ENCODE measurements around the gene JAKMIP1. TPM values are rescaled to one million over a fixed set of nuclear protein-coding genes. Genes with fewer than 3 reads are reported as not detected.

The JAKMIP1 gene
- total RNA-seq, 1 experiment from 2014 or later: not detected

DNA sequence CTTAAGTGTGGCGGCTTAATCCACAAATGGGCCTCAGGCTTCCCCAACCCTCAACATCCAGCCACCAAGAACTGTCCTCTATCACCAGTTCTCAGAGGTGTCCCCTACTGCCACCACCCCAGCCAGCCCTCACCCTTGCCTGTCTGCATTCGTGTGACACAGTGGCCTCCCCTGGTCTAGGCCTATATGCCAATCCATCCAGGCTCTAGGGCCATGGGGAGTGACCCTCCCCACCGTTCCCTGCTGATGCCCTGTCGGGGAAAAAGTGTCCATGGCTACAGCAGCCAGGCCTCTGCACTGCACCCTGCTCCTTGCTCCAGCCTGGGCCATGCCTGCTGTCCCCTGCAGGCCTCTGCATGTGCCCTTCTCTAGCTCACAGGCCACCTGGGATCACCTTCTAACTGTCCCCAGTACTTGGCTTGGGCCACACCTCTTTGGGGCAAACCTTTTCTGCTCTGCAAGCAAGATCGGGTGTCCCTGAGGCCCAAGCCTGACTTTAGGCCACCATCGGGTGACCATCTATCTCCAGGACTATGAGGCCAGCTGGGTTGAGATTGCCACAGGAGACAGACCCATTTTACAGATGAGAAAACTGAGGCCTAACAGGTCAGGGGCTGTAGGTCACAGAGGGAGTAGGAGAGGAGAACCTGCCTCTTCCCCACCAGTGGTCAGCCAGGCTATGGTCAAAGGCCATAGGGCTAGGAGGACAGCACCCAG, 75.8 kb downstream of the JAKMIP1 start (continued):
- no peak for TF ChIP-seq REST (IDR thresholded peaks at IDR 0.05; ENCODE audit: low read depth)
- TF ChIP-seq RAD21 (IDR thresholded peaks at IDR 0.05; ENCODE audit: low read depth): no peak
- no peak for TF ChIP-seq CTCF (IDR thresholded peaks at IDR 0.05 in 2 of 3, conservative IDR thresholded peaks at IDR 0.05 in 1 of 3; ENCODE audit: borderline replicate concordance in 1 of 3, insufficient read depth in 1 of 3, low read depth in 2 of 3, low read length in 2 of 3)
- no peak for TF ChIP-seq YY1 (IDR thresholded peaks at IDR 0.05; ENCODE audit: extremely low read depth, insufficient replicate concordance, low read depth, low read length)

DNA sequence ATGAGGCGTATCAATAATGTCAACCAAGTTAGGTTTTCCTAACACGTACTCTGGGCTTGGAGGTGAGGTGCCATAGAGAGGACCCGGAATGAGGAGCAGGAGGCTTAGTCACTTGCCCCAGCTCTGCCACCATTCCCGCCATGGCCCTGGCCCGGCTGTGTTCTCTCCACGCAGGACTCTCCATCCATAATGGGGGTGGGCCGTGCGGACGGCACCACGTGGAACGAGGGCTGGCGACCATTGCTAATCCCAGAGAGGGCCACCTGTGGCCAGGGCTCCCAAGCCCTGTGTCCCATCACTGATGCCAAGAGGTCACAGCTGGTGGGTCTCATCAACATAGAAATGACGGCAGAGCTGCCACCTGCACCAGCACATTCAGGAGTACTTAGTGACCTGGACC, 76.4 kb downstream of the JAKMIP1 start:
- Histone ChIP-seq H2AFZ (ENCODE audit: low read depth, low read length, poor library complexity, severe bottlenecking) (no peak overlapping the region), H4K20me1 (ENCODE audit: insufficient read depth) (no peaks in the 10 kb centered on the region), H3K4me1 (ENCODE audit: control insufficient read depth in 1 of 2, insufficient read depth in 2 of 2, low read length in 2 of 2) (no peaks in the 10 kb centered on the region), H3K27ac (ENCODE audit: low read depth, low read length) (no peak overlapping the region), H3K9ac (ENCODE audit: low read length) (no peak overlapping the region), H3K9me3 (ENCODE audit: control insufficient read depth in 1 of 2, insufficient read depth in 1 of 2, low read depth in 1 of 2, low read length in 2 of 2) (no peaks in the 10 kb centered on the region; a peak in 1 of 4 replicates), H3K36me3 (ENCODE audit: control insufficient read depth in 1 of 2, insufficient read depth in 2 of 2, low read length in 2 of 2) (no peaks in the 10 kb centered on the region), H3K27me3 (ENCODE audit: insufficient read depth, low read length) (no peaks in the 10 kb centered on the region), H3K9me2 (ENCODE audit: insufficient read depth) (no peaks in the 10 kb centered on the region), H3K79me2 (ENCODE audit: insufficient read depth, low read length) (no peaks in the 10 kb centered on the region), H3K4me2 (ENCODE audit: low read length) (no peak overlapping the region), H3K4me3 (replicated peaks in 1 of 2; ENCODE audit: low read depth in 1 of 2, low read length in 2 of 2) (no peak overlapping the region)
- POLR2A ChIA-PET: no interaction called here
- BruUV-seq (replicated peaks): no TSS peak
- TF ChIP-seq, protein P1, sequence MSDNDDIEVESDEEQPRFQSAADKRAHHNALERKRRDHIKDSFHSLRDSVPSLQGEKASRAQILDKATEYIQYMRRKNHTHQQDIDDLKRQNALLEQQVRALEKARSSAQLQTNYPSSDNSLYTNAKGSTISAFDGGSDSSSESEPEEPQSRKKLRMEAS (IDR thresholded peaks at IDR 0.05): no peak
- ATAC-seq (no peak), DNase-seq (ENCODE audit: low read depth, low spot score) (no peak)
- RAD21 ChIA-PET (ENCODE audit: low non-redundant PET in 1 of 2, low total read pairs in 2 of 2, uncharacterized antibody in 2 of 2, unreplicated experiment in 2 of 2): no interaction called here
- CTCF ChIA-PET: no interaction called here
- intact Hi-C loops (cut with micrococcal nuclease): no loop called here
